Measurements from ENCODE around the gene SSR1. TPM values are rescaled to one million over a fixed set of nuclear protein-coding genes. Genes with fewer than 3 reads are reported as not detected.
"Not testable (repeated sequence)": the region's sequence is repeated elsewhere in the genome, so short reads cannot be mapped to it uniquely, and the experiment has no call there.

SSR1 gene
- total RNA-seq, 3 donors from 2014 or later: 52.2 to 53.6 (median 53.4) TPM

DNA sequence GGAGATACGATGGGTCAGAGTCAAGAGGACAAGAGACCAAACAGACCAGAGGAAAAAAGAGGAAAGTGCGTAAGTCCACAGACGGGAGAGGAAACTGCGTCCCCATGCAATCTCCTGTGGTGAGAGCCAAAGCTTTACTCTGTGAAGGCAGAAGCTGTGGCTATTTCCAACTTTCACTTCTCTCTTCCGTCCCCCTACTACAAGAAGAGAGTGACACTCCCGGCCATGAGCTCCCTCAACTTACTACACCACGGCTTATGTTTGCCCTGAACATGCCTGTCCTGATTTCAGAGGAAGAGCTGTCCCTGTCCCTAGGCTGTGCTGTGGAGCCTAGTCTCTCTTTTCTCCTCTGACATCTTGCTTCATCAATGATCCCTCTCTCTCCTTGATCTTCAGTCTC is 11.5 kb upstream of the SSR1 start:
- no peak overlapping the region for H3K27ac ChIP-seq
- H3K36me3 ChIP-seq: no peaks in the 10 kb centered on the region
- no peaks in the 10 kb centered on the region for H3K4me1 ChIP-seq
- TF ChIP-seq POLR2AphosphoS5 (IDR thresholded peaks at IDR 0.05): no peak
- TF ChIP-seq POLR2A (IDR thresholded peaks at IDR 0.05): no peak
- no peak for TF ChIP-seq CTCF (IDR thresholded peaks at IDR 0.05)
- no peaks in the 10 kb centered on the region for H3K27me3 ChIP-seq
- no peak for DNase-seq (ENCODE audit: low spot score in 2 of 2)
- intact Hi-C loops (cut with DNase I; ENCODE audit: low total_unique reads): no loop called here
- no peak overlapping the region for H3K4me3 ChIP-seq
- no peaks in the 10 kb centered on the region for H3K9me3 ChIP-seq

- H3K27me3 ChIP-seq: no peaks in the 10 kb centered on the region
- H3K9me3 ChIP-seq: no peaks in the 10 kb centered on the region
- intact Hi-C loops (cut with DNase I; ENCODE audit: low total_unique reads): no loop called here
- DNase-seq (ENCODE audit: low spot score in 2 of 2): no peak
- H3K36me3 ChIP-seq: no peaks in the 10 kb centered on the region
- no peak for TF ChIP-seq POLR2AphosphoS5 (IDR thresholded peaks at IDR 0.05)
- TF ChIP-seq POLR2A (IDR thresholded peaks at IDR 0.05): no peak
- no peak for TF ChIP-seq CTCF (IDR thresholded peaks at IDR 0.05)
- H3K4me3 ChIP-seq: no peak overlapping the region
- H3K4me1 ChIP-seq: no peaks in the 10 kb centered on the region
- H3K27ac ChIP-seq: no peak overlapping the region
Measured at GRCh38 chr6:7323074-7323473, 10.1 kb upstream of the SSR1 start.

GRCh38 chr6:7321866-7322265 is 8.9 kb upstream of the SSR1 start:
- DNase-seq (ENCODE audit: low spot score in 2 of 2); H3K27me3 ChIP-seq; H3K27ac ChIP-seq; intact Hi-C loops (cut with DNase I; ENCODE audit: low total_unique reads); H3K4me3 ChIP-seq; H3K9me3 ChIP-seq; H3K4me1 ChIP-seq; H3K36me3 ChIP-seq: not testable (repeated sequence)

DNA sequence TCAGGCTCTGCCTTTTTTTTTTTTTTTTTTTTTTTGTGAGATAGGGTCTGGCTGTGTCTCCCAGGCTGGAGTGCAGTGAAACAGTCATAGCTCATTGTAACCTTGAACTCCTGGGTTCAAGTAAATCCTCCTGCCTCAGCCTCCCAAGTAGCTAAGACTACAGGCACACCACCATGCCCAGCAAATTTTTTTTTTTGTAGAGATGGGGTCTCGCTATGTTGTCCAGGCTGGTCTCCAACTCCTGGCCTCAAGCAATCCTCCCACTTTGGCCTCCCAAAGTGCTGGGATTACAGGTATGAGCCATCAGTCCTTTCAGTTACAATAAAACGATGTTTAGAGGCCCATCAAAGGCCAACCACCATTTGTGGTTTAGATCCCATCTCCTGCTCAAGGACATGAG is 6.4 kb upstream of the SSR1 start:
- DNase-seq (ENCODE audit: low spot score in 2 of 2); H3K4me1 ChIP-seq; H3K27me3 ChIP-seq; H3K27ac ChIP-seq; H3K4me3 ChIP-seq; H3K36me3 ChIP-seq; intact Hi-C loops (cut with DNase I; ENCODE audit: low total_unique reads); H3K9me3 ChIP-seq: not testable (repeated sequence)

GRCh38 chr6:7317538-7317937 is 4.5 kb upstream of the SSR1 start:
- no peak for TF ChIP-seq CTCF (IDR thresholded peaks at IDR 0.05)
- TF ChIP-seq POLR2A (IDR thresholded peaks at IDR 0.05): no peak
- no peak for TF ChIP-seq POLR2AphosphoS5 (IDR thresholded peaks at IDR 0.05)
- intact Hi-C loops (cut with DNase I; ENCODE audit: low total_unique reads): no loop called here

DNA sequence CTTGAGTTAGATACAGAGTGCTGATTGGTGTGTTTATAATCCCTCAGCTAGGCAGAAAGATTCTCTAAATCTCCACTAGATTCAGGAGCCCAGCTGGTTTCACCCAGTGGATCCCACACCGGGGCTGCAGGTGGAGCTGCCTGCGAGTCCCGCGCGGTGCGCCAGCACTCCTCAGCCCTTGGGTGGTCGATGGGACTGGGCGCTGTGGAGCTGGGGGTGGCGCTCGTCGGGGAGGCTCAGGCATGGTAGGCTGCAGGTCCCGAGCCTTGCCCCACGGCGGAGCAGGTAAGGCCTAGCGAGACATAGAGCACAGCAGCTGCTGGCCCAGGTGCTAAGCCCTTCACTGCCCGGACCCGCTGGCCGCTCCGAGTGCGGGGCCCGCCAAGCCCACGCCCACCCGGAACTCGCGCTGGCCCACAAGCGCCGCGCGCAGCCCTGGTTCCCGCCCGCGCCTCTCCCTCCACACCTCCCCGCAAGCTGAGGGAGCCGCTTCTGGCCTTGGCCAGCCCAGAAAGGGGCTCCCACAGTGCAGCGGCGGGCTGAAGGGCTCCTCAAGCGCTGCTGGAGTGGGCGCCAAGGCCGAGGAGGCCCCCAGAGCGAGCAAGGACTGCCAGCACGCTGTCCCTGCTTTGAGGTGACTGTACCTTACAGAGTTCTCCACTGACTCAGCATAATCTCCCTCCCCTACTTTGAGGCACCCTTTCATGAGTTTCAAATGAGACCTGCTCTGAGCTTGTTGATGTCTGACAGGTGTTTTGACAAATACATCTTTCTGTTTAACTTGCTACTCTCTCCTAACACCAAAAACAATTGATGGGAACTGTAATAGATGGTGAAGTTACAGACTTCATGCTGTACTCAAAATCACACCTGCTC is 3.9 kb upstream of the SSR1 start:
- TF ChIP-seq POLR2A (IDR thresholded peaks at IDR 0.05) (no peak), POLR2AphosphoS5 (IDR thresholded peaks at IDR 0.05) (no peak), CTCF (IDR thresholded peaks at IDR 0.05) (no peak)
- H3K4me1 ChIP-seq: peaks cover 0 to 4% of the 10 kb centered on the region in 2 donors
- DNase-seq (ENCODE audit: low spot score in 2 of 2): no peak
- H3K27ac ChIP-seq: no peak overlapping the region
- H3K36me3 ChIP-seq: no peaks in the 10 kb centered on the region
- no peak overlapping the region for H3K4me3 ChIP-seq
- intact Hi-C loops (cut with DNase I; ENCODE audit: low total_unique reads): no loop called here
- H3K27me3 ChIP-seq: no peaks in the 10 kb centered on the region
- no peaks in the 10 kb centered on the region for H3K9me3 ChIP-seq

More at GRCh38 chr6:7317538-7317937, 4.5 kb upstream of the SSR1 start:
- H3K9me3 ChIP-seq: no peaks in the 10 kb centered on the region
- H3K27ac ChIP-seq: no peak overlapping the region
- H3K36me3 ChIP-seq: no peaks in the 10 kb centered on the region
- H3K4me1 ChIP-seq: no peaks in the 10 kb centered on the region
- H3K4me3 ChIP-seq: no peak overlapping the region
- no peaks in the 10 kb centered on the region for H3K27me3 ChIP-seq
- no peak for DNase-seq (ENCODE audit: low spot score in 2 of 2)

Data from breast epithelium (tissue), 4 donors.